GM18909 (cell line): ENCODE results near the gene ATG13.
"Not testable (repeated sequence)": the region's sequence is repeated elsewhere in the genome, so short reads cannot be mapped to it uniquely, and the experiment has no call there.

ENCODE experiments used
- ATAC-seq: cut with Tn5 transposase; IDR thresholded peaks from one replicate; pipeline ENCODE4 v1.9.1; 2021; ENCODE audit warnings: mild to moderate bottlenecking; ENCODE audit not compliant: unreplicated experiment, poor library complexity

Gene ATG13

DNA sequence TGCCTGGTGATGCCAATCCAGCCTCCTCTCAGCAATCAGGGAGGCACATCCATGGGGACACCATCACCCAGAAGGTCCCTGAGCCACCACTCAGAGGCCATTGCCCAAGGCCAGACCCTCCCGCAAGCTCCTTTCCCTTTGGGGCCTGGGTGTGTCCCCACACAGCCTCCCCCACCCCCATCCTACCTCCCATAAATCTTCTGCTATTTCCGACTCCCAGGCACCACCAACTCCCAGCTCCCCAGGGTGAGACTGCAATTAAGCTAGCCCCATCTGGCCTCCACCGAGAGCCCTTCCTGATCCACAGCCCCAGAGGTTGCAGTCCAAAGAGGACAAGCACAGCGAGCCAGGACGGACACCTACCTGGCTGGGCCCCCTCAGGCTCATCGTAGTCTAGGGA is 76.7 kb downstream of the ATG13 start:
- ATAC-seq = no peak

DNA sequence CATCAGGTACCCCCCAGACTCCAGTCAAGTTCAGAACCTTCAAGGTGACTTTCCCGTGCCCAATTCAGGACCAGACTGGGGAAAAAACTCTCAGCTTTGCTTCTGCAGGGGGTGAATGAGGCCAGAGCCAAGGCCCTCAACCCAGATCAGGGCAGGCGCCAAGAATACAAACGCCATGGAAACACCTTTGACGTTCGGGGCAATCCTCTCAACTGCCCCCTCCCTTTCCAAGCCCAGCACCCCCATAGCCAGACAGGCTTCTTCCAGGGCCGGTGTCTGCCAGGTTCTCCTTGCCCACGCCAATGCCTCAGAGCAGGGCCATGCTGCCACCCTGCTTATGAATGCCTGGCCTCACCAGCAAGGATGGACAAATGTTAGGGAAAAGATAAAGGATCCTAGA is 77.3 kb downstream of the ATG13 start:
- ATAC-seq = no peak

DNA sequence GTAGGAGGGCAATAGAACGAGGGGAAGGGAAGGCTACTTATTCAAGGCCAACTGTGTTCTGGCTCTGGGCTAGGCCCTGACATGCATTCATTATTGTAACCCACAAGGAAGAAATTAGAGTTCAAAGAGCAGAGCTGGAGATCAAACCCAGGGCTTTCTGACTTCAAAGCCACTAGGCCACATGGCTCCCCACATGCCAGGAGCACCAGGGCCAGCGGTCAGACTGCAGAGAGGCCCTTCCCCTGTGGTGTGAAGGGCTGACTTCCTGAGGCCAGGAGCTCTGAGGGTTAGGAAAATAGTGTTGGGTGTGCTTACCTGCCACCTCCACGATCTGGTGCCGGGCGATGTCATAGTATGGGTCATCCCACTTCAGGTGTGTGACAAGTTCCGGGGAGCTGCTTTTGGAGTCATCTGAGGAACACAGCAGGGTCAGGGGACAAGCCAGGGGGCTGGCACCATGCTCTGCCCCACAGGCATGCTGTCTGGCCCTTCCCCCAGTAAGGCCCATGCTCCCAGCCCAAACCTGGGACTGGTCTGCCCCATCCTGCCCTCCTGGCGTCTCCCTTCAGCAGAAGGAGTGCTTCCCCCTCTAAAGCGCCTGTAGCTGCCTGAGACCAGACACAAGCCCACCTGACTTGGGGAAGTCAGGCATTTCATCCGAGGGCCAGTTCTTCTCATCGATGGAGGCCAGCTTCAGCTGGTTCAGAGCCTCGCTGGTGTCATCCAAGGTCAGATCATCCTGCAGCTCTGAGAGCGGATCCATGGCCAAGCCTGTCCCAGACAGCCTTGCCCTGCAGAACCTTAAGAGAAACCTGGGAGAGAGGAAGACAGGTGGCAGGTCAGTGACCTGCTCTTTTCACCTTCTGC is 78.2 kb downstream of the ATG13 start:
- ATAC-seq = no peak

DNA sequence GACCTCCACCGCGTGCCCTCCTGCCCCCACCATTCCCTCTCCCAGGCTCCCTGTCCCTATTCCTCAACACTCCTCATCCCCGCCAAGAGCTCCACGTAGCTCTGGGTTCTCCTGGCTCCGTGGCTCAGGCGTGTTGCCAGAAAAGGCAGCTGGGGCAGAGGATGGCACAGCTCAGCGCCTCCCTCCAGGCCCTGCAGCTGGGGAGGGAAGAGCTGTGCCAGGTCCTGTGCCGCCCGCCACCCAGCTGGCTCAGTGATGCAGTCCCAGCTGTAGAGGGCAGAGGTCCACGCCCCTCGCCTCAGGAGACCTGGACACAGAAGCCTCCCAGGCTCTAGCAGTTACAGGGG is 78.8 kb downstream of the ATG13 start:
- no peak for ATAC-seq

DNA sequence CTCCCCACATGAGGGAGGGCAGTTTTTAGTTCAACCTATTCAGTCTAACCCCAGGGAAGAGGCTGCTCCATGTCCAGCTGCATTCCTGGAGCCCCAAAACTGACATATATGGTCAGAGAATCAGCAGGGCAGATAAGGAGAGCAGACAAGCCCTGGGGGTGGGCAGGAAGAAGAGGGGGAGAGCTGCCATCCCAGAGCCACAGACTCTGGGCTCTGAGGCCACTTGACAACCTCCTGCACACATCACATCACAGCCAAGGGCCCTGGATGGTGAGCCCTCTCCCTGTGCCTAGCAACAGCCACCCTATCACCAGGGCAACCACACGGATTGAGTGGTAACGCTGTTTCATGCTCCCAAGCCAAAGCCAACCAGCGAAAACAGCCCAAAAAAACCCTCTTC is 80.0 kb downstream of the ATG13 start:
- ATAC-seq = no peak

DNA sequence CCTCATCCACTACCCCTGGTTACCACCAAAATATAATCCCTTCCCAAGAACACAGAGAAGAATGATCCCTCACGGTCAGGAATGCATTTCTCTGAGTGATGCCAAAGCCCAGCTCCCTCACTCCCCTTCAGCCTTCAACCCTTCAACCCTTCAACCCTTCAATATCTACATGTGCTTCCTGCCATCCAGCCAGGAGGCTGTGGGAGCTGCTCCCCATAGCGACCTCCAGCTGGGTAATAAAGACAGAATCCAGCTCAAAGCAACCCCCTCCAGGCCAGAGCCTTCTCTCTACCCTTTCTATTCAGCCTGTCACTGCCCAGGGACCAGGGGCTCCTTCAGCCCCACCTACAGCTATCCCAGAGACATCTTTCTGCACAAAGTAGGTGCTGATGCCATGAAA is 80.4 kb downstream of the ATG13 start:
- no peak for ATAC-seq

DNA sequence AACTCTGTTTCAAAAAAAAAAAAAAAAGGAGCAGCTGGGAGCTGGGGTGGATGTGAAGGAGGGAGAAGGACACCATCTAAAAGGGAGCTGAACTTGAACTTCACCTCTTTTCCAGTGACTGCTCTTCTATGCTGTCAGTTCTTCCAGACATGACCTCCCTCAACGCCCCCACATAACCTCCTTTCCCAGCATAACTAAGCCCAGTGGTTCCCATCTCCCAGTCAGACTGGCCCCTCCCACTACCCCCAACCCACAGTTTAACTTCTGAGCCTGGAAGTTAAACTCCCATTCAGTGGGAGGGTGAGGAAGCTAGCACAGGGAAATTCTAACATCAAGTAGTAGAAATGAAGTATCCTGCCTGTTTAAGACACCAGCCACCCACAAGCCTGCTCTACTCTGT is 81.2 kb downstream of the ATG13 start:
- no peak for ATAC-seq

DNA sequence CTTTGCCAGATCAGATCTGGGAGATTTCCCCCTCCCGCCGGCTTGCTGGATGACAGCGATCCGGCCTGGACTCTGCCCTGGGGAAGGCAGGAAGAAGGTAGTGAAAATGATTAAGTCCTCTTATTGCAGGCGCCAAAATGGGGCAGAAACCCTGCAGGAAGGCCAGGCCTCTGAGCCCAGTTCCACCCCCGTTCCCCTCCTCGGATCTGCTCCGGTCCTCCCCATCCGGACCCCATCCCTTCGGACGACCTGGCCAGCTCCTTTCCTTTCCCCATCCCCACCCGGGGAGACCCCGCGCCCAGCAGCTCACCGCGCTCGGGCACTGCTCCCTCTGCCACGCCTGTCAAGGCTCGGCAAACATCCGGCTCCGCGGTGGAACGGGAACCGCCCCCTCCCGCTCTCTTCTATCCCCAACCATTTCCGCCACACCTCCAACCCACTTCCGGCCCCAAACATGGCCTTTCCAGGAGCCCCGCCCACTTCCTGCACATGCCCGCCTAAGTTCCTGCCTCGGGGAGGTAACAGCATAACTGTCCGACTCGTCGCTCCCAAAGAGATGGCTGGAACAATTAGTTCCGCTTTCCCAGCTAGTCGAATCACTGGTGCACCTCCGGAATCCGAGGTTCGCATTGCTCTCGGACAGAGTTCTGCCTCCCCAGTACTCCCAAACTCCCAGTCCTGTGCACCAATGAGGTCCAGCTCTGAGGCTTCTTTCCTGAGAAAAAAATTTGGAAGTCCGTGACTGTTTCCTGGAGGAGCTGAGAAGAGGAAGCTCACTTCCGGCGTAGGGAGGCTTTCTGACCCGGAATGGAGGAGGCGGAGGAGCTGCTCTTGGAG is 83.1 kb downstream of the ATG13 start, which contains the start of the genes ARHGAP1 and ZNF408:
Gene ARHGAP1, minus strand, starts transcription at position 379 of the 837 bp plus-strand sequence. CDS start 4,512 bp downstream, outside the sequence.
Gene ZNF408, plus strand, starts transcription at position 791 of the 837 bp plus-strand sequence. Its CDS starts 17 bp downstream, at position 808.
- peak; percentile 91 for ATAC-seq

DNA sequence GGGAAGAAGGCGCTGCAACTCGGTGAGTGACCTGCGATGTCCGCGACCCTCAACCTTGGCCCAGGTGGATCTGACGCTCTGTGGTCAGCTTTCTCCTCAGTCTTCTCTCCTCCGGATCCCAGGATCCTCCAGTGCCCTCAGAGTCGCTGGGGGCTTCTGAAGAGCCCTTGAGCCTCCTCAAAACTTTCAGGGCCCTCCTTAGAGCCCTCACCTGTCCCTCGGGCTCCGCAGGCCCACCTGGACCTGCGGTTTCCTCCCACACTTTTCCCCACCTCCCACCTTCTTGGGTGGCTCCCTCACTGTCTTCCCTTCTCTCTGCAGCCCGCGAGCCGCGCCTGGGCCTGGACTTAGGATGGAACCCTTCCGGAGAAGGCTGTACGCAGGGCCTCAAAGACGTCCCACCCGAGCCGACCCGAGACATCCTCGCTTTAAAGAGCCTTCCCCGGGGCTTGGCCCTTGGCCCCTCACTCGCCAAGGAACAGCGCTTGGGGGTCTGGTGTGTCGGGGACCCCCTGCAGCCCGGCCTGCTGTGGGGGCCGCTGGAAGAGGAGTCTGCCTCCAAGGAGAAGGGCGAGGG is 83.8 kb downstream of the ATG13 start:
- ATAC-seq = no peak

DNA sequence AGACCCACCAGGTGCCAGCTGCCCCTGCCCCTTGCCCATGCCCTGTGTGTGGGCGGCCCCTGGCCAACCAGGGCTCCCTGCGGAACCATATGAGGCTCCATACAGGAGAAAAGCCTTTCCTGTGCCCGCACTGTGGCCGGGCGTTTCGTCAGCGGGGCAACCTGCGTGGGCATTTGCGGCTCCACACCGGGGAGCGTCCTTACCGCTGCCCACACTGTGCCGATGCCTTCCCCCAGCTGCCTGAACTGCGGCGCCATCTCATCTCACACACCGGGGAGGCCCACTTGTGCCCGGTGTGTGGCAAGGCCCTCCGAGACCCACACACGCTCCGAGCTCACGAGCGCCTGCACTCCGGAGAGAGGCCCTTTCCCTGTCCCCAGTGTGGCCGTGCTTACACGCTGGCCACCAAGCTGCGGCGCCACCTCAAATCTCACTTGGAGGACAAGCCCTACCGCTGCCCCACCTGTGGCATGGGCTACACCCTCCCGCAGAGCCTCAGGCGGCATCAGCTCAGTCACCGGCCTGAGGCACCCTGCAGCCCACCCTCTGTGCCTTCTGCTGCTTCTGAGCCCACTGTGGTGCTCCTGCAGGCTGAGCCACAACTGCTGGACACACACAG is 87.8 kb downstream of the ATG13 start:
- no peak for ATAC-seq

DNA sequence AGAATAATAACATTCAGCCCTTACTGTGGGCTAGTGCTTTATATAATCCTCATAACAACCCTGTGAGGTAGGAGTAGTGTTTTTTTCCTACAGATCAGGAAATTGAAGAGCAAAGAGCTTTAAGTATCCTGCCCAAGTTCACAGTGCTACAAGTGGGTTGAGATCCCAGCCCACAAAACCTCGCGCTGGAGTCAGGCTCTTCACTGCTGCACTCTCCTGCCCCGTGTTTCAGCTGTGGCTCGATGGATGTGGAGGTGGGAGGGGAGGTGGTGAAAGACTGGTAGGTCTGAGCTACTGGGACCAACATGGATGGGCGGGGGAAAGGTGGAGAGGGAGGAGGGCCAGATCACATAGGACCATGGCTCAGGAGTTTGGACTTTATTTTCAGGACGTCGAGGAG is 89.5 kb downstream of the ATG13 start:
- no peak for ATAC-seq

DNA sequence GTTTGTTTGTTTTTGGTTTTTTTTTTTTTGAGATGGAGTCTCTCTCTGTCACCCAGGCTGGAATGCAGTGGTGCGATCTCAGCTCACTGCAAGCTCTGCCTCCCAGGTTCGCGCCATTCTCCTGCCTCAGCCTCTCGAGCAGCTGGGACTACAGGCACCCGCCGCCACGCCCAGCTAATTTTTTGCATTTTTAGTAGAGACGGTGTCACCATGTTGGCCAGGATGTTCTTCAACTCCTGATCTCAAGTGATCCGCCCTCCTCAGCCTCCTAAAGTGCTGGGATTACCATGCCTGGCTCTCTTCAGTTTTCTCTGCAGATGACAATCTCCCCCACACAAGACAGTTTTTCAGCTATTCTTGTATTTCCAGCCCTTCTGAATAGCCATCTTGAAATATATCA is 92.0 kb downstream of the ATG13 start:
- not testable (repeated sequence) for ATAC-seq

DNA sequence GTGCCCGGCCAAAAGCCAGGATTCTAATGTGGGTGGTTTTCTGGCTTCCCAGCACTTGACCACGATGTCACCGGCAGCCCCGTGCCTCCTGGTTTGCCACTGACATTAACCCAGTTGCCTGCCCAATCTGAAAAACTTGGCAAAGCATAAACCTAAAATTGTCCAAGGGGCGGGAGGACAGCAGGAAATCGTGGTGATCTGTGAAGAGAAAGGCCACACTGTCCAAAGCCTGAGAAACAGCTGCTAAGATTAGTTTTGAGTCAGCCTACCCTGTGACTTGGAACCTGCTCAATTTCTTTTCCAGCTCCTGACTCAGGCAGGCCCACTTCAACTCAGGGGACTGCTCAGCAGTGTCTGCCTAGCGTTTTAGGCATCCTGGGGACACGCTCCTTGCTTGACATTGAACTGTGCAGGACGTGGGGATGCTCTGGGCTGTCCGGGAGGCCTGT is 93.5 kb downstream of the ATG13 start:
- no peak for ATAC-seq

DNA sequence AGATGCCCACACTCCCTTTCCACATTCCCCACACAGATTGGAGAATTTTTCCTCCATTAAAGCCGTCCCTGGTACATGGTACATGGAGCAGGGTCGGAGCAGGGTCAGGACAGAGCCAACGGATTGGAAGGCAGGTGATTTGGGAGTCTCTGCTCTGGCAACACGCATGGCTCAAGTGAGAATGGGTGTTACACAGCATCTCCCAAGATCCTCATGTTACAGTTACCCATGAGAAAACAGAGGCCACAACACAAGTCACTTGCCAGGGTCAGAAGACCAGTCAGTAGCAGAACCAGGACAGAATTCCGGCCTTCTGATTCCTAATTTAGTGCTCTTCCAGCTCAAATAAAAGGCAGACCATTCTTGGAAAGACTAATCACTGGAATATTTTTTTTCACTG is 94.0 kb downstream of the ATG13 start:
- no peak for ATAC-seq

DNA sequence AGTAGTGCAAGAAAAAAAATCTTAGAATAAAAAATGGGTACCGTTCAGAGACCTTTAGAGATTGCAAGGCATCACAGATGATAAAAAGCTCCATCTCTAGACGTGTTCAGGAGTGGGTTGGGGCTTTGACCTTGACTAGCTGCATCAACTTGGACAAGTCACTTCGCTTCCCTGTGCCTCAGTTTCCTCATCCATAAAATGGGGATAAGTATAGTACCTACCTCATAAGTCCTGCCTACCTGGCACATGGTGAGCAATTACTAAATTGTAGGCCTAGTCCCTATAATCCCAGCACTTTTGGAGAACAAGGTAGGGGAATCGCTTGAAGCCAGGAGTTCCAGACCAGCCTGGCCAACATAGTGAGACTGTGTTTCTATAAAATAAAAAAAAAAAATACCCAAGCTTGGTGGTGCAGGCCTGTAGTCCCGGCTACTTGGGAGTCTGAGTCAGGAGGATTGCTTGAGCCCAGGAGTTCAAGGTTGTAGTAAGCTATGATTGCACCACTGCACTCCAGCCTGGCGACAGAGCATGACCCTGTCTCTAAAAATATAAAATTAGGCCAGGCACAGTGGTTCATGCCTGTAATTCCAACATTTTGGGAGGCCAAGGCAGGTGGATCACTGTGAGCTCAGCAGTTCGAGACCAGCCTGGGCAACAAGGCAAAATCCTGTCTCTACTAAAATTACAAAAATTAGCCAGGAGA is 95.7 kb downstream of the ATG13 start:
- no peak for ATAC-seq

DNA sequence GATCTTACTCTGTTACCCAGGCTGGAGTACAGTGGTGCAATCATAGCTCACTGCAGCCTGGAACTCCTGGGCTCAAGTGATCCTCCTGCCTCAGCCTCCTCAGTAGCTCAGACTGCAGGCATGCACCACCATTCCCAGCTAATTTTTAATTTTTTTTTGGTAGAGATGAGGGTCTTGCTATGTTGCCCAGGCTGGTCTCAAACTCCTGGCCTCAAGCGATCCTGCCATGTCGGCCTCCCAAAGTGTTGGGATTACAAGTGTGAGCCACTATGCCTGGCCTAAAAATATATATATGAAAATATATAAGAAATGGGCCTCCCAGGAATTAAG is 100.4 kb downstream of the ATG13 start:
- ATAC-seq = not testable (repeated sequence)

DNA sequence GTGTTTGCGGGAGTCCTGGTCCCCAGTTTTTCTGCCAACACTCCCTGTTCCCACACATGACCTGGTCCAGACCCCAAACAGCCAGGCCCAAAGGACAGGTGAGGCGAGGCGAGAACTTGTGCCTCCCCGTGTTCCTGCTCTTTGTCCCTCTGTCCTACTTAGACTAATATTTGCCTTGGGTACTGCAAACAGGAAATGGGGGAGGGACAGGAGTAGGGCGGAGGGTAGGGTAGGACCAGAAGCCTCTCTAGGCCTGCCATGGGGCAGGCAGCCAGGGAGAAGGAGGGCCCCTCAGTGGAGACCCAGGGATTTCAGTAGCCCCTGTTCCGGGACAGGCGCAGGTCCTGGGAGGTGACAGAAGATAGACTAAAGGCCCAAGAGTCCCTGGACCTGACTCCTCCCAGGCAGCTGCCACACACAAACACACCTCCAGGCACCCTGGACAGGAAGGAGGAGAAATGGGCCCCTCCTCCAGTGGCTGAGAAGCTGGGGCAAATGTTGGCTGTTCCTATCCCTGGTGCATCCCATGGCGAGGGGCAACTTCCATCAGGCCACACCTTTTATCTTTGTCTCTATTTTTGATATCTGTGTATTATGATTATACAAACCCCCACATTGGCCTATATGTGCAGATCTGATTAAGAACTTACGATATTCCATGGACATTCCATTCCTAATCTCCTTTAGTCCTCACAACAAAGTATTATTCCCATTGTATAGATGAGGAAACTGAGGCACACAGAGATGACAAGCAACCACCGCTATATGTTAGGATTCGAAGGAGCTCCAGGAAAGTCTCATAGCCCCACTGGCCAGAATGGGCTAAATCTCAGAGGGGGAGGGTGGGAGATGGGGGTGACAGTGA is 101.0 kb downstream of the ATG13 start:
- ATAC-seq = no peak

DNA sequence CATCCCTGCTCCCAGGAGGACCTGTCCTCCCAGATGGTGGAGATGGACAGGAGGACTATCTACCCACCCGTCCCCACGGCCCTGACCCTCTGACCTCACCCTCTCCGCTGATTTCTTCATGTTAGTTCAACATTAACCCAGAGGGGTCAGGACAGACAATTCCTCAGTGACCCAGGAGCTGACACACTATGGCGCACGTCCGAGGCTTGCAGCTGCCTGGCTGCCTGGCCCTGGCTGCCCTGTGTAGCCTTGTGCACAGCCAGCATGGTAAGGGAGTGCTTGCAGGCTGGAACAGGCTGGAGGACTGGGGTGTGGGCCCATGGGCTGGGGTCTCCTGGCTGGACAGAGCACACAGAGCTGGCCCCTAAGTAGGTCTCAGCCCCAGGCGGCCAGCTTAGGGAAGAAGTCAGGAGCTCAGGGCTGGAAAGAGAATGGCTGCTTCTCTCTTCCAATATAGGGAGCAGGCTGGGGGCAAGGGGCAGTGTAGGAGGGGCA is 101.7 kb downstream of the ATG13 start, which contains the start of gene F2:
Gene F2, plus strand, starts transcription at position 166 of the 495 bp plus-strand sequence. Its CDS starts 23 bp downstream, at position 189.
- no peak for ATAC-seq
